ENCODE data around the gene UBR2. TPM values are rescaled to one million over a fixed set of nuclear protein-coding genes. Genes with fewer than 3 reads are reported as not detected.

UBR2 gene
- total and polyA plus RNA-seq, 9 of the 15 experiments (the other 6 are each of a cell fraction or from before 2014, with no cell fraction given), result 9.1 to 38.9 (median 23.4) TPM

- TF ChIP-seq MED1 (CRISPR knock-in tag; IDR thresholded peaks at IDR 0.05; ENCODE audit: borderline replicate concordance), result no peak
- TF ChIP-seq ZNF592 (IDR thresholded peaks at IDR 0.05), result peak; percentile 89
- TF ChIP-seq SMARCC2 (IDR thresholded peaks at IDR 0.05; ENCODE audit: low read depth), result peak; percentile 79; the same call in 1 of the 2 replicates
- TF ChIP-seq, protein P1, sequence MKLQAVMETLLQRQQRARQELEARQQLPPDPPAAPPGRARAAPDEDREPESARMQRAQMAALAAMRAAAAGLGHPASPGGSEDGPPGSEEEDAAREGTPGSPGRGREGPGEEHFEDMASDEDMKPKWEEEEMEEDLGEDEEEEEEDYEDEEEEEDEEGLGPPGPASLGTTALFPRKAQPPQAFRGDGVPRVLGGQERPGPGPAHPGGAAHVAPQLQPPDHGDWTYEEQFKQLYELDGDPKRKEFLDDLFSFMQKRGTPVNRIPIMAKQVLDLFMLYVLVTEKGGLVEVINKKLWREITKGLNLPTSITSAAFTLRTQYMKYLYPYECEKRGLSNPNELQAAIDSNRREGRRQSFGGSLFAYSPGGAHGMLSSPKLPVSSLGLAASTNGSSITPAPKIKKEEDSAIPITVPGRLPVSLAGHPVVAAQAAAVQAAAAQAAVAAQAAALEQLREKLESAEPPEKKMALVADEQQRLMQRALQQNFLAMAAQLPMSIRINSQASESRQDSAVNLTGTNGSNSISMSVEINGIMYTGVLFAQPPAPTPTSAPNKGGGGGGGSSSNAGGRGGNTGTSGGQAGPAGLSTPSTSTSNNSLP (IDR thresholded peaks at IDR 0.05; ENCODE audit: borderline replicate concordance, low read depth, low read length), result peak; percentile 71; the same call in 1 of the 2 replicates
- peak; percentile 13 for TF ChIP-seq LEF1 (IDR thresholded peaks at IDR 0.05)
- peak; percentile 96 for TF ChIP-seq C11orf30 (IDR thresholded peaks at IDR 0.05; ENCODE audit: low read depth)
- TF ChIP-seq TAF15 (IDR thresholded peaks at IDR 0.05; ENCODE audit: low read depth, low read length), result no peak
- no peak for TF ChIP-seq SRSF1 (IDR thresholded peaks at IDR 0.05; ENCODE audit: low read depth, low read length)
- 0 out of 2 replicates have a peak, but pooled peaks have one; percentile 3 for TF ChIP-seq MTA1 (IDR thresholded peaks at IDR 0.05; ENCODE audit: borderline replicate concordance)
- no peak for TF ChIP-seq SLC30A9 (CRISPR knock-in tag; IDR thresholded peaks at IDR 0.05)
- peak; percentile 65 for TF ChIP-seq EP400 (IDR thresholded peaks at IDR 0.05)
- peak; percentile 71; the same call in 1 of the 2 replicates for TF ChIP-seq ESRRA (IDR thresholded peaks at IDR 0.05; ENCODE audit: borderline replicate concordance, low read depth)
- no peak for TF ChIP-seq ZFP1 (CRISPR knock-in tag; IDR thresholded peaks at IDR 0.05)
- TF ChIP-seq ATF7 (IDR thresholded peaks at IDR 0.05), result peak; percentile 6; the same call in 1 of the 2 replicates
- peak; percentile 96 for TF ChIP-seq ZNF316 (IDR thresholded peaks at IDR 0.05)
- peak; percentile 35 for TF ChIP-seq NBN (IDR thresholded peaks at IDR 0.05; ENCODE audit: low read depth)
- TF ChIP-seq, protein P2, sequence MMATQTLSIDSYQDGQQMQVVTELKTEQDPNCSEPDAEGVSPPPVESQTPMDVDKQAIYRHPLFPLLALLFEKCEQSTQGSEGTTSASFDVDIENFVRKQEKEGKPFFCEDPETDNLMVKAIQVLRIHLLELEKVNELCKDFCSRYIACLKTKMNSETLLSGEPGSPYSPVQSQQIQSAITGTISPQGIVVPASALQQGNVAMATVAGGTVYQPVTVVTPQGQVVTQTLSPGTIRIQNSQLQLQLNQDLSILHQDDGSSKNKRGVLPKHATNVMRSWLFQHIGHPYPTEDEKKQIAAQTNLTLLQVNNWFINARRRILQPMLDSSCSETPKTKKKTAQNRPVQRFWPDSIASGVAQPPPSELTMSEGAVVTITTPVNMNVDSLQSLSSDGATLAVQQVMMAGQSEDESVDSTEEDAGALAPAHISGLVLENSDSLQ (IDR thresholded peaks at IDR 0.05), result peak; percentile 67
- TF ChIP-seq TEAD4 (IDR thresholded peaks at IDR 0.05; ENCODE audit: low read length), result peak; percentile 50
- no peak for TF ChIP-seq TEAD4 (CRISPR knock-in tag; IDR thresholded peaks at IDR 0.05; ENCODE audit: borderline replicate concordance)
- TF ChIP-seq ZNF197 (CRISPR knock-in tag; IDR thresholded peaks at IDR 0.05; ENCODE audit: low read depth), result no peak
Measured at GRCh38 chr6:42569102-42570028, 5.5 kb downstream of the UBR2 start (continued).
